ENCODE data around the gene ANKK1. TPM values are rescaled to one million over a fixed set of nuclear protein-coding genes. Genes with fewer than 3 reads are reported as not detected.

The ANKK1 gene
- total RNA-seq, 1 donor from 2014 or later, result not detected

DNA sequence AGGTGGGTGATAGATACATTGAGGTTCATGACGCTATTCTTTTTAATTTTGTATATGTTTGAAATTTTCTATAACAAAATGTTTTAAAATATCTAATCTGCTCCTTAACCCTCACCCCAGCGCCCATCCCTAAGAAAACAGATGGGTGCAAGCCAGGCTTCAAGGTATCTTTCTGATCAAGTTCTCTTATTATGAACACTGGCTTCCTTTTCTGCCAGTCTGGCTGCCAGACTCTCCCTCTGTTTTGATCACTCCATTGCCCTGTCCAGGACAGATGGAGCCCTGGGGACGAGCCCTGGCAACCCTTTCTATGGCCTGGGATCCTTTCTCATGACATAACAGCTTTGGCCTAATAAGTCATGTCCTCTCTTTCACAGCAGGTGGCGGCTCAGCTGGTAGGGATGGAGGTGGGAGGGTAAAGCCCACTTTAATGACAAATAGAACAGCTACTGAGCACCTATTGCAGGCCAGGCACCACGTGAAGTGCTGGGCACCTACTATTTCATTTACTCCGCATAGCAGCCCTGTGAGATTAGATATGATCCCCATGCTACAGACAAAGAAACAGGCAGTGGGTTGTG is 49.2 kb downstream of the ANKK1 start:
- TF ChIP-seq, protein P1, sequence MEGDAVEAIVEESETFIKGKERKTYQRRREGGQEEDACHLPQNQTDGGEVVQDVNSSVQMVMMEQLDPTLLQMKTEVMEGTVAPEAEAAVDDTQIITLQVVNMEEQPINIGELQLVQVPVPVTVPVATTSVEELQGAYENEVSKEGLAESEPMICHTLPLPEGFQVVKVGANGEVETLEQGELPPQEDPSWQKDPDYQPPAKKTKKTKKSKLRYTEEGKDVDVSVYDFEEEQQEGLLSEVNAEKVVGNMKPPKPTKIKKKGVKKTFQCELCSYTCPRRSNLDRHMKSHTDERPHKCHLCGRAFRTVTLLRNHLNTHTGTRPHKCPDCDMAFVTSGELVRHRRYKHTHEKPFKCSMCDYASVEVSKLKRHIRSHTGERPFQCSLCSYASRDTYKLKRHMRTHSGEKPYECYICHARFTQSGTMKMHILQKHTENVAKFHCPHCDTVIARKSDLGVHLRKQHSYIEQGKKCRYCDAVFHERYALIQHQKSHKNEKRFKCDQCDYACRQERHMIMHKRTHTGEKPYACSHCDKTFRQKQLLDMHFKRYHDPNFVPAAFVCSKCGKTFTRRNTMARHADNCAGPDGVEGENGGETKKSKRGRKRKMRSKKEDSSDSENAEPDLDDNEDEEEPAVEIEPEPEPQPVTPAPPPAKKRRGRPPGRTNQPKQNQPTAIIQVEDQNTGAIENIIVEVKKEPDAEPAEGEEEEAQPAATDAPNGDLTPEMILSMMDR (IDR thresholded peaks at IDR 0.05; ENCODE audit: partially characterized antibody, unreplicated experiment), result no peak
- DNase-seq, result peak; percentile 63
- Mint-ChIP-seq H3K27ac (ENCODE audit: unreplicated experiment) (peak overlapping the region; percentile 72), H3K9me3 (ENCODE audit: unreplicated experiment) (no peaks in the 10 kb centered on the region), H3K36me3 (ENCODE audit: unreplicated experiment) (no peaks in the 10 kb centered on the region), H3K27me3 (ENCODE audit: unreplicated experiment) (peaks cover 10% of the 10 kb centered on the region), H3K4me3 (ENCODE audit: unreplicated experiment) (peak overlapping the region; percentile 67), H3K4me1 (ENCODE audit: low read depth, unreplicated experiment) (peaks cover 55% of the 10 kb centered on the region)

DNA sequence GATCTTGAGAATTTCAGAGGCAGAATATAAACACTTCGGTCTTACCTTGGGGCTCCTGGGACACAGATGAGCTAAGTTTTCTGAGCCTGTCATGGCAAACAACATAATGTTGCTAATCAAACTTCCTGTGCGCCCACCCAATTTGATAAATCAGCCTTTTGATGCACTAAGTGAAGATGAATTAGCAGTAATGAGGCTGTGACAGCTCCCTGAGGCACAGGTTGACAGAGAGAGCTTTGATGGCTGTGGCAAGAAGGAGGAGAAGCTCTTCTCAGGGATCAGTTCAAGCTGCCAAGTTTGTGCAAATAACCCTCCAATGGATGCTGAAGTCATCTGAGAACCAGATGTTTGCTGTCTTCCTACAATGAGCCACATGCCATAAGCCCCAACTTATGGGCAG is 53.2 kb downstream of the ANKK1 start:
- Mint-ChIP-seq H3K4me1 (ENCODE audit: low read depth, unreplicated experiment) (peaks cover 66% of the 10 kb centered on the region), H3K27ac (ENCODE audit: unreplicated experiment) (no peak overlapping the region), H3K36me3 (ENCODE audit: unreplicated experiment) (no peaks in the 10 kb centered on the region), H3K27me3 (ENCODE audit: unreplicated experiment) (peaks cover 7% of the 10 kb centered on the region), H3K4me3 (ENCODE audit: unreplicated experiment) (no peak overlapping the region), H3K9me3 (ENCODE audit: unreplicated experiment) (peaks cover 5% of the 10 kb centered on the region)
- TF ChIP-seq, protein P1 (IDR thresholded peaks at IDR 0.05; ENCODE audit: partially characterized antibody, unreplicated experiment), result no peak
- no peak for DNase-seq

GRCh38 chr11:113444502-113445123 is 57.0 kb downstream of the ANKK1 start:
- DNase-seq, result no peak
- H3K4me1 Mint-ChIP-seq (ENCODE audit: low read depth, unreplicated experiment), result peaks cover 81% of the 10 kb centered on the region
- H3K27me3 Mint-ChIP-seq (ENCODE audit: unreplicated experiment), result peaks cover 12% of the 10 kb centered on the region
- TF ChIP-seq, protein P1 (IDR thresholded peaks at IDR 0.05; ENCODE audit: partially characterized antibody, unreplicated experiment), result no peak
- H3K27ac Mint-ChIP-seq (ENCODE audit: unreplicated experiment), result peak overlapping the region; percentile 81
- H3K4me3 Mint-ChIP-seq (ENCODE audit: unreplicated experiment), result peak overlapping the region; percentile 22
- no peaks in the 10 kb centered on the region for H3K36me3 Mint-ChIP-seq (ENCODE audit: unreplicated experiment)
- H3K9me3 Mint-ChIP-seq (ENCODE audit: unreplicated experiment), result peaks cover 18% of the 10 kb centered on the region

- Mint-ChIP-seq H3K4me3 (ENCODE audit: unreplicated experiment) (no peak overlapping the region), H3K27ac (ENCODE audit: unreplicated experiment) (peak overlapping the region; percentile 87)
These were observed 58.5 kb downstream of the ANKK1 start for GRCh38 chr11:113446112-113446511.

More at GRCh38 chr11:113446112-113446511, 58.5 kb downstream of the ANKK1 start:
- TF ChIP-seq, protein P1 (IDR thresholded peaks at IDR 0.05; ENCODE audit: partially characterized antibody, unreplicated experiment), result no peak
- H3K4me1 Mint-ChIP-seq (ENCODE audit: low read depth, unreplicated experiment), result peaks cover 77% of the 10 kb centered on the region
- DNase-seq, result no peak
- H3K9me3 Mint-ChIP-seq (ENCODE audit: unreplicated experiment), result peaks cover 18% of the 10 kb centered on the region
- H3K36me3 Mint-ChIP-seq (ENCODE audit: unreplicated experiment), result no peaks in the 10 kb centered on the region
- H3K27me3 Mint-ChIP-seq (ENCODE audit: unreplicated experiment), result peaks cover 6% of the 10 kb centered on the region
